ENCODE data around the gene CISD3.

CISD3 gene

GRCh38 chr17:38761612-38762011, 31.5 kb downstream of the CISD3 start:
- H2AK5ac ChIP-seq (ENCODE audit: low read length, severe bottlenecking) = no peak overlapping the region
- H3K4ac ChIP-seq (ENCODE audit: low read depth in 1 of 2, low read length in 2 of 2) = no peak overlapping the region
- H2AFZ ChIP-seq (ENCODE audit: low read depth, low read length) = no peak overlapping the region
- 77% methylated on average over 4 of the region's 4 CpGs for WGBS
- H4K8ac ChIP-seq (ENCODE audit: low read length) = no peak overlapping the region
- peak; percentile 39 for DNase-seq
- peaks cover 27% of the 10 kb centered on the region for H3K79me1 ChIP-seq (replicated peaks; ENCODE audit: low read length, poor library complexity, severe bottlenecking)
- H3K36me3 ChIP-seq (ENCODE audit: control insufficient read depth in 1 of 2, insufficient read depth in 2 of 2, low read depth in 1 of 2, low read length in 2 of 2) = peaks cover 67 to 92% of the 10 kb centered on the region in 2 experiments
- no peak overlapping the region for H2BK15ac ChIP-seq (ENCODE audit: low read depth, poor library complexity, severe bottlenecking)
- H2BK120ac ChIP-seq (ENCODE audit: low read depth, low read length) = no peak overlapping the region
- H3K4me2 ChIP-seq (ENCODE audit: low read length, poor library complexity, severe bottlenecking) = no peak overlapping the region
- H3K9ac ChIP-seq (ENCODE audit: low read length) = no peak overlapping the region
- no peak overlapping the region for H3K27ac ChIP-seq (ENCODE audit: low read length, poor library complexity, severe bottlenecking)
- H3K27me3 ChIP-seq (ENCODE audit: control insufficient read depth in 1 of 2, insufficient read depth in 1 of 2, low read length in 2 of 2) = no peaks in the 10 kb centered on the region
- no peak overlapping the region for H3K4me3 ChIP-seq (ENCODE audit: insufficient read depth in 1 of 2, low read depth in 1 of 2, low read length in 2 of 2)
- H2BK12ac ChIP-seq (ENCODE audit: low read length in 2 of 2) = no peak overlapping the region
- H4K91ac ChIP-seq (ENCODE audit: low read length) = no peak overlapping the region
- no peak overlapping the region for H3K23ac ChIP-seq (ENCODE audit: low read length in 2 of 2)
- H2BK5ac ChIP-seq (ENCODE audit: low read depth, low read length, poor library complexity, severe bottlenecking) = no peak overlapping the region
- no peak overlapping the region for H3K18ac ChIP-seq (ENCODE audit: low read depth in 1 of 2, low read length in 2 of 2)
- no peak overlapping the region for H3K14ac ChIP-seq (ENCODE audit: low read length in 2 of 2)
- H3K4me1 ChIP-seq (ENCODE audit: control insufficient read depth, insufficient read depth, low read depth, low read length) = no peaks in the 10 kb centered on the region
- no peaks in the 10 kb centered on the region for H3K9me3 ChIP-seq (ENCODE audit: control insufficient read depth, low read length)

GRCh38 chr17:38762231-38762630, 32.1 kb downstream of the CISD3 start:
- WGBS = 97% methylated on average over 2 of the region's 3 CpGs

GRCh38 chr17:38766341-38766740, 36.2 kb downstream of the CISD3 start:
- Histone ChIP-seq H3K4me2 (ENCODE audit: low read length, poor library complexity, severe bottlenecking) (no peak overlapping the region), H3K27ac (ENCODE audit: low read length, poor library complexity, severe bottlenecking) (no peak overlapping the region), H4K8ac (ENCODE audit: low read length) (no peak overlapping the region), H3K23ac (ENCODE audit: low read length in 2 of 2) (no peak overlapping the region), H2BK12ac (ENCODE audit: low read length in 2 of 2) (no peak overlapping the region), H2AFZ (ENCODE audit: low read depth, low read length) (no peak overlapping the region), H3K4me3 (ENCODE audit: insufficient read depth in 1 of 2, low read depth in 1 of 2, low read length in 2 of 2) (no peak overlapping the region), H3K79me1 (replicated peaks; ENCODE audit: low read length, poor library complexity, severe bottlenecking) (peaks cover 24% of the 10 kb centered on the region), H2BK120ac (ENCODE audit: low read depth, low read length) (no peak overlapping the region), H3K14ac (ENCODE audit: low read length in 2 of 2) (no peak overlapping the region), H2BK5ac (ENCODE audit: low read depth, low read length, poor library complexity, severe bottlenecking) (no peak overlapping the region), H3K27me3 (ENCODE audit: control insufficient read depth in 1 of 2, insufficient read depth in 1 of 2, low read length in 2 of 2) (no peaks in the 10 kb centered on the region), H3K18ac (ENCODE audit: low read depth in 1 of 2, low read length in 2 of 2) (no peak overlapping the region), H2AK5ac (ENCODE audit: low read length, severe bottlenecking) (no peak overlapping the region), H2BK15ac (ENCODE audit: low read depth, poor library complexity, severe bottlenecking) (no peak overlapping the region), H3K9me3 (ENCODE audit: control insufficient read depth, low read length) (no peaks in the 10 kb centered on the region), H3K36me3 (ENCODE audit: control insufficient read depth in 1 of 2, insufficient read depth in 2 of 2, low read depth in 1 of 2, low read length in 2 of 2) (peaks cover 80 to 96% of the 10 kb centered on the region in 2 experiments), H4K91ac (ENCODE audit: low read length) (no peak overlapping the region), H3K4me1 (ENCODE audit: control insufficient read depth, insufficient read depth, low read depth, low read length) (no peaks in the 10 kb centered on the region), H3K4ac (ENCODE audit: low read depth in 1 of 2, low read length in 2 of 2) (no peak overlapping the region), H3K9ac (ENCODE audit: low read length) (no peak overlapping the region)
- 97% methylated on average over 5 of the region's 5 CpGs for WGBS
- DNase-seq = no peak

More at GRCh38 chr17:38762231-38762630, 32.1 kb downstream of the CISD3 start:
- no peak overlapping the region for H3K23ac ChIP-seq (ENCODE audit: low read length in 2 of 2)
- no peaks in the 10 kb centered on the region for H3K9me3 ChIP-seq (ENCODE audit: control insufficient read depth, low read length)
- peaks cover 31% of the 10 kb centered on the region for H3K79me1 ChIP-seq (replicated peaks; ENCODE audit: low read length, poor library complexity, severe bottlenecking)
- no peaks in the 10 kb centered on the region for H3K4me1 ChIP-seq (ENCODE audit: control insufficient read depth, insufficient read depth, low read depth, low read length)
- no peak overlapping the region for H3K9ac ChIP-seq (ENCODE audit: low read length)
- H3K4me2 ChIP-seq (ENCODE audit: low read length, poor library complexity, severe bottlenecking) = no peak overlapping the region
- DNase-seq = no peak
- no peak overlapping the region for H2BK12ac ChIP-seq (ENCODE audit: low read length in 2 of 2)
- no peak overlapping the region for H4K8ac ChIP-seq (ENCODE audit: low read length)
- H3K27ac ChIP-seq (ENCODE audit: low read length, poor library complexity, severe bottlenecking) = no peak overlapping the region
- no peak overlapping the region for H2BK5ac ChIP-seq (ENCODE audit: low read depth, low read length, poor library complexity, severe bottlenecking)
- no peak overlapping the region for H2AK5ac ChIP-seq (ENCODE audit: low read length, severe bottlenecking)
- H2BK120ac ChIP-seq (ENCODE audit: low read depth, low read length) = no peak overlapping the region
- no peak overlapping the region for H3K4ac ChIP-seq (ENCODE audit: low read depth in 1 of 2, low read length in 2 of 2)
- peaks cover 66 to 92% of the 10 kb centered on the region in 2 experiments for H3K36me3 ChIP-seq (ENCODE audit: control insufficient read depth in 1 of 2, insufficient read depth in 2 of 2, low read depth in 1 of 2, low read length in 2 of 2)
- H3K18ac ChIP-seq (ENCODE audit: low read depth in 1 of 2, low read length in 2 of 2) = no peak overlapping the region
- no peak overlapping the region for H4K91ac ChIP-seq (ENCODE audit: low read length)
- no peak overlapping the region for H2AFZ ChIP-seq (ENCODE audit: low read depth, low read length)
- H3K14ac ChIP-seq (ENCODE audit: low read length in 2 of 2) = no peak overlapping the region
- no peak overlapping the region for H3K4me3 ChIP-seq (ENCODE audit: insufficient read depth in 1 of 2, low read depth in 1 of 2, low read length in 2 of 2)
- no peak overlapping the region for H2BK15ac ChIP-seq (ENCODE audit: low read depth, poor library complexity, severe bottlenecking)
- H3K27me3 ChIP-seq (ENCODE audit: control insufficient read depth in 1 of 2, insufficient read depth in 1 of 2, low read length in 2 of 2) = no peaks in the 10 kb centered on the region

GRCh38 chr17:38768417-38768816, 38.3 kb downstream of the CISD3 start:
- no peak overlapping the region for H2BK5ac ChIP-seq (ENCODE audit: low read depth, low read length, poor library complexity, severe bottlenecking)
- no peak overlapping the region for H4K91ac ChIP-seq (ENCODE audit: low read length)
- no peak overlapping the region for H3K9ac ChIP-seq (ENCODE audit: low read length)
- no peak for DNase-seq
- H4K8ac ChIP-seq (ENCODE audit: low read length) = no peak overlapping the region
- H2BK15ac ChIP-seq (ENCODE audit: low read depth, poor library complexity, severe bottlenecking) = no peak overlapping the region
- H3K27ac ChIP-seq (ENCODE audit: low read length, poor library complexity, severe bottlenecking) = no peak overlapping the region
- H3K4me3 ChIP-seq (ENCODE audit: insufficient read depth in 1 of 2, low read depth in 1 of 2, low read length in 2 of 2) = no peak overlapping the region
- no peaks in the 10 kb centered on the region for H3K4me1 ChIP-seq (ENCODE audit: control insufficient read depth, insufficient read depth, low read depth, low read length)
- no peak overlapping the region for H3K18ac ChIP-seq (ENCODE audit: low read depth in 1 of 2, low read length in 2 of 2)
- no peaks in the 10 kb centered on the region for H3K27me3 ChIP-seq (ENCODE audit: control insufficient read depth in 1 of 2, insufficient read depth in 1 of 2, low read length in 2 of 2)
- WGBS = 94% methylated on average over 6 of the region's 6 CpGs
- no peak overlapping the region for H3K23ac ChIP-seq (ENCODE audit: low read length in 2 of 2)
- no peak overlapping the region for H3K4me2 ChIP-seq (ENCODE audit: low read length, poor library complexity, severe bottlenecking)
- H3K4ac ChIP-seq (ENCODE audit: low read depth in 1 of 2, low read length in 2 of 2) = no peak overlapping the region
- no peaks in the 10 kb centered on the region for H3K9me3 ChIP-seq (ENCODE audit: control insufficient read depth, low read length)
- H3K14ac ChIP-seq (ENCODE audit: low read length in 2 of 2) = no peak overlapping the region
- no peak overlapping the region for H2BK12ac ChIP-seq (ENCODE audit: low read length in 2 of 2)
- H2BK120ac ChIP-seq (ENCODE audit: low read depth, low read length) = no peak overlapping the region
- peaks cover 20% of the 10 kb centered on the region for H3K79me1 ChIP-seq (replicated peaks; ENCODE audit: low read length, poor library complexity, severe bottlenecking)
- H3K36me3 ChIP-seq (ENCODE audit: control insufficient read depth in 1 of 2, insufficient read depth in 2 of 2, low read depth in 1 of 2, low read length in 2 of 2) = peaks cover 77 to 98% of the 10 kb centered on the region in 2 experiments
- H2AK5ac ChIP-seq (ENCODE audit: low read length, severe bottlenecking) = no peak overlapping the region
- no peak overlapping the region for H2AFZ ChIP-seq (ENCODE audit: low read depth, low read length)
